Measurements from ENCODE around the gene SMARCD2.
"Not testable (repeated sequence)": the region's sequence is repeated elsewhere in the genome, so short reads cannot be mapped to it uniquely, and the experiment has no call there.

DNA sequence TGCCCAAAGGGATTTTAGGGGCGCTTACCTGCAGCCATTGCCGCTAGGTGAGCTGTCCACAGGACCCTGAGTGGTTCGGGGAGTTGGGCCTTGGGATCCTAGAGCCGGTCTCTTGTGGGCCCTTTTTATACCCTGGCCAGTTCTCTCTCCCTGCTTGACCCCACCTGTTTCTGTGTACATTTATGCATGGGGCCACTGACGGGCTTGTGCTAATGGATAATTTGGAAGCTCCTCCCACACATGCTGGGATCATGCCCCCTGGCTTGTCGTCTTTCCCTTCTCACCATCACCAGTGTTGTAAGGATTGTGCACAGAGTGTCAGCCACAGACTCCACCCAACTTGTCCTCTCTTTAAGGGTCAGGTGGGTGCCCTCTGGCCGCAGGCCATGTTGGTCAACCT is 31.1 kb upstream of the SMARCD2 start, which contains the start of gene CSH2:
- TF ChIP-seq, protein P1, sequence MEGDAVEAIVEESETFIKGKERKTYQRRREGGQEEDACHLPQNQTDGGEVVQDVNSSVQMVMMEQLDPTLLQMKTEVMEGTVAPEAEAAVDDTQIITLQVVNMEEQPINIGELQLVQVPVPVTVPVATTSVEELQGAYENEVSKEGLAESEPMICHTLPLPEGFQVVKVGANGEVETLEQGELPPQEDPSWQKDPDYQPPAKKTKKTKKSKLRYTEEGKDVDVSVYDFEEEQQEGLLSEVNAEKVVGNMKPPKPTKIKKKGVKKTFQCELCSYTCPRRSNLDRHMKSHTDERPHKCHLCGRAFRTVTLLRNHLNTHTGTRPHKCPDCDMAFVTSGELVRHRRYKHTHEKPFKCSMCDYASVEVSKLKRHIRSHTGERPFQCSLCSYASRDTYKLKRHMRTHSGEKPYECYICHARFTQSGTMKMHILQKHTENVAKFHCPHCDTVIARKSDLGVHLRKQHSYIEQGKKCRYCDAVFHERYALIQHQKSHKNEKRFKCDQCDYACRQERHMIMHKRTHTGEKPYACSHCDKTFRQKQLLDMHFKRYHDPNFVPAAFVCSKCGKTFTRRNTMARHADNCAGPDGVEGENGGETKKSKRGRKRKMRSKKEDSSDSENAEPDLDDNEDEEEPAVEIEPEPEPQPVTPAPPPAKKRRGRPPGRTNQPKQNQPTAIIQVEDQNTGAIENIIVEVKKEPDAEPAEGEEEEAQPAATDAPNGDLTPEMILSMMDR (IDR thresholded peaks at IDR 0.05), result not testable (repeated sequence)
- TF ChIP-seq POLR2A (IDR thresholded peaks at IDR 0.05), result not testable (repeated sequence)
